ENCODE results near the gene ERICH4. TPM values are rescaled to one million over a fixed set of nuclear protein-coding genes. Genes with fewer than 3 reads are reported as not detected.

The ERICH4 gene
- total and polyA plus RNA-seq, 2 experiments from 2014 or later: not detected

- Histone ChIP-seq H3K79me2 (replicated peaks; ENCODE audit: insufficient read depth) (no peaks in the 10 kb centered on the region), H3K27ac (ENCODE audit: low read depth) (no peak overlapping the region), H3K4me2 (no peak overlapping the region), H3K9me2 (ENCODE audit: insufficient read depth) (no peaks in the 10 kb centered on the region), H3K4me3 (no peak overlapping the region), H4K20me1 (replicated peaks; ENCODE audit: insufficient read depth) (no peaks in the 10 kb centered on the region), H2AFZ (no peak overlapping the region), H3K4me1 (ENCODE audit: insufficient read depth) (peaks cover 12% of the 10 kb centered on the region), H3K27me3 (ENCODE audit: insufficient read depth) (no peaks in the 10 kb centered on the region), H3F3A (replicated peaks; ENCODE audit: low read depth) (peaks cover 5% of the 10 kb centered on the region; the same call in 1 of the 2 replicates), H3K36me3 (ENCODE audit: insufficient read depth) (no peaks in the 10 kb centered on the region)
- ATAC-seq (no peak), DNase-seq (ENCODE audit: low spot score) (no peak)
- no peak overlapping the region for H3K27ac Mint-ChIP-seq
- H3K9me3 Mint-ChIP-seq: no peaks in the 10 kb centered on the region
- peaks cover 18% of the 10 kb centered on the region for H3K4me1 Mint-ChIP-seq
- no peak for TF ChIP-seq ZNF331 (CRISPR knock-in tag; IDR thresholded peaks at IDR 0.05; ENCODE audit: low read depth)
- peaks cover 7% of the 10 kb centered on the region; the same call in 2 of the 3 replicates for H3K36me3 Mint-ChIP-seq (ENCODE audit: low read depth)
- peak overlapping the region; percentile 36; the same call in 2 of the 3 replicates for H3K4me3 Mint-ChIP-seq
- peaks cover 11% of the 10 kb centered on the region for H3K27me3 Mint-ChIP-seq (ENCODE audit: insufficient read depth, low read depth, poor library complexity)
Observed at GRCh38 chr19:41425174-41426115, 17.5 kb upstream of the ERICH4 start.

- H3K27me3 Mint-ChIP-seq (ENCODE audit: insufficient read depth, low read depth, poor library complexity): peaks cover 12% of the 10 kb centered on the region
- peaks cover 12% of the 10 kb centered on the region for H3K4me1 ChIP-seq (ENCODE audit: insufficient read depth)
- no peaks in the 10 kb centered on the region; the same call in 1 of the 2 replicates for H4K20me1 ChIP-seq (replicated peaks; ENCODE audit: insufficient read depth)
- H3K36me3 Mint-ChIP-seq (ENCODE audit: low read depth): peaks cover 11% of the 10 kb centered on the region; the same call in 2 of the 3 replicates
- no peaks in the 10 kb centered on the region for H3K9me2 ChIP-seq (ENCODE audit: insufficient read depth)
- H3K4me1 Mint-ChIP-seq: peaks cover 18% of the 10 kb centered on the region
- DNase-seq (ENCODE audit: low spot score): no peak
- no peak overlapping the region for H3K27ac ChIP-seq (ENCODE audit: low read depth)
- peak overlapping the region; percentile 68; the same call in 1 of the 2 replicates for H3K4me3 ChIP-seq
- peak overlapping the region; percentile 95; the same call in 1 of the 2 replicates for H3K4me2 ChIP-seq
- H3K4me3 Mint-ChIP-seq: peak overlapping the region; percentile 76
- ATAC-seq: no peak; the same call in 2 of the 3 replicates
- H3K79me2 ChIP-seq (replicated peaks; ENCODE audit: insufficient read depth): no peaks in the 10 kb centered on the region
- H2AFZ ChIP-seq: no peak overlapping the region
- no peaks in the 10 kb centered on the region for H3K9me3 Mint-ChIP-seq
- no peak overlapping the region for H3K27ac Mint-ChIP-seq
- H3K36me3 ChIP-seq (ENCODE audit: insufficient read depth): no peaks in the 10 kb centered on the region
- no peaks in the 10 kb centered on the region for H3K27me3 ChIP-seq (ENCODE audit: insufficient read depth)
- 0 out of 2 replicates have a peak, but pooled peaks cover 5% of the 10 kb centered on the region for H3F3A ChIP-seq (replicated peaks; ENCODE audit: low read depth)
- TF ChIP-seq REST (IDR thresholded peaks at IDR 0.05; ENCODE audit: unreplicated experiment) (no peak), EZH2phosphoT487 (IDR thresholded peaks at IDR 0.05; ENCODE audit: unreplicated experiment) (no peak), CREB1 (CRISPR knock-in tag; IDR thresholded peaks at IDR 0.05; ENCODE audit: low read depth) (no peak), JUNB (IDR thresholded peaks at IDR 0.05; ENCODE audit: unreplicated experiment) (no peak), ETS1 (IDR thresholded peaks at IDR 0.05) (no peak), EZH2 (IDR thresholded peaks at IDR 0.05; ENCODE audit: low read depth, unreplicated experiment) (no peak), ZNF331 (CRISPR knock-in tag; IDR thresholded peaks at IDR 0.05; ENCODE audit: low read depth) (no peak), NANOG (IDR thresholded peaks at IDR 0.05; ENCODE audit: borderline replicate concordance) (no peak), STAT1 (IDR thresholded peaks at IDR 0.05; ENCODE audit: unreplicated experiment) (no peak)
Observed at GRCh38 chr19:41426116-41426841, 16.7 kb upstream of the ERICH4 start.

Data from GM23338 (cell line).